ENCODE measurements around the gene SUSD3.

SUSD3 gene

GRCh38 chr9:93080406-93080805 lies 21.9 kb downstream of the SUSD3 start:
- no peak for TF ChIP-seq CTCF (IDR thresholded peaks at IDR 0.05; ENCODE audit: low read depth, low read length)
- in situ Hi-C loops (cut with HindIII; ENCODE audit: low sequenced_read_pairs) = no loop called here
- no peak for DNase-seq (ENCODE audit: low read depth, low spot score)
- no peak overlapping the region for H3K4me3 ChIP-seq (ENCODE audit: low read depth, low read length)

GRCh38 chr9:93081081-93081529 lies 22.6 kb downstream of the SUSD3 start:
- no peak for TF ChIP-seq CTCF (IDR thresholded peaks at IDR 0.05; ENCODE audit: low read depth, low read length)
- H3K4me3 ChIP-seq (ENCODE audit: low read depth, low read length) = no peak overlapping the region
- no peak for DNase-seq (ENCODE audit: low read depth, low spot score)
- in situ Hi-C loops (cut with HindIII; ENCODE audit: low sequenced_read_pairs) = no loop called here

GRCh38 chr9:93081931-93082330 lies 23.4 kb downstream of the SUSD3 start:
- in situ Hi-C loops (cut with HindIII; ENCODE audit: low sequenced_read_pairs) = no loop called here
- TF ChIP-seq CTCF (IDR thresholded peaks at IDR 0.05; ENCODE audit: low read depth, low read length) = no peak
- no peak overlapping the region for H3K4me3 ChIP-seq (ENCODE audit: low read depth, low read length)
- peak; percentile 79 for DNase-seq (ENCODE audit: low read depth, low spot score)

GRCh38 chr9:93082841-93083411 lies 24.4 kb downstream of the SUSD3 start:
- H3K4me3 ChIP-seq (ENCODE audit: low read depth, low read length) = no peak overlapping the region
- TF ChIP-seq CTCF (IDR thresholded peaks at IDR 0.05; ENCODE audit: low read depth, low read length) = no peak
- no peak for DNase-seq (ENCODE audit: low read depth, low spot score)
- in situ Hi-C loops (cut with HindIII; ENCODE audit: low sequenced_read_pairs) = no loop called here

- no peak for DNase-seq (ENCODE audit: low read depth, low spot score)
- in situ Hi-C loops (cut with HindIII; ENCODE audit: low sequenced_read_pairs) = no loop called here
- no peak for TF ChIP-seq CTCF (IDR thresholded peaks at IDR 0.05; ENCODE audit: low read depth, low read length)
Measured at GRCh38 chr9:93083592-93084470, 25.3 kb downstream of the SUSD3 start.

GRCh38 chr9:93084471-93084881 lies 26.0 kb downstream of the SUSD3 start:
- TF ChIP-seq CTCF (IDR thresholded peaks at IDR 0.05; ENCODE audit: low read depth, low read length) = no peak
- in situ Hi-C loops (cut with HindIII; ENCODE audit: low sequenced_read_pairs) = no loop called here
- no peak overlapping the region for H3K4me3 ChIP-seq (ENCODE audit: low read depth, low read length)
- DNase-seq (ENCODE audit: low read depth, low spot score) = no peak

More at GRCh38 chr9:93083592-93084470, 25.3 kb downstream of the SUSD3 start:
- no peak overlapping the region for H3K4me3 ChIP-seq (ENCODE audit: low read depth, low read length)
